Spleen (tissue), 7 donors: Measurements from ENCODE around the gene SLC39A11.

Experiments
- POLR2A ChIP-seq, 3 donors: fragments of 450-650 bp; IDR thresholded peaks; one replicate each; pipeline ENCODE4 v1.5.1; 2017; ENCODE audit warnings: antibody characterized with exemption in 3 of 3, mild to moderate bottlenecking in 1 of 3
- TF ChIP-seq, protein P1 (sequence below), 11 experiments: fragments of 200-600 bp in 7 of 11; fragments of 450-650 bp in 4 of 11; sonication (generic) in 4 of 11; IDR thresholded peaks in 8 of 11; conservative IDR thresholded peaks in 3 of 11; 1 replicate in 7 of 11; 2 replicates in 4 of 11; pipeline versions ENCODE4 v1.4.0 to v1.8.0; 2016 to 2021; ENCODE audit warnings: antibody characterized with exemption in 11 of 11, inconsistent platforms in 4 of 11, mild to moderate bottlenecking in 1 of 11
- donor health status: DM: no; HTN: no; CAD: no; lungs with moderate emphysema.
- donor health status: DM: no; HTN: no; CAD: no.
- donor health status: DM: no; HTN: no; CAD: no.

- TF ChIP-seq, protein P1, sequence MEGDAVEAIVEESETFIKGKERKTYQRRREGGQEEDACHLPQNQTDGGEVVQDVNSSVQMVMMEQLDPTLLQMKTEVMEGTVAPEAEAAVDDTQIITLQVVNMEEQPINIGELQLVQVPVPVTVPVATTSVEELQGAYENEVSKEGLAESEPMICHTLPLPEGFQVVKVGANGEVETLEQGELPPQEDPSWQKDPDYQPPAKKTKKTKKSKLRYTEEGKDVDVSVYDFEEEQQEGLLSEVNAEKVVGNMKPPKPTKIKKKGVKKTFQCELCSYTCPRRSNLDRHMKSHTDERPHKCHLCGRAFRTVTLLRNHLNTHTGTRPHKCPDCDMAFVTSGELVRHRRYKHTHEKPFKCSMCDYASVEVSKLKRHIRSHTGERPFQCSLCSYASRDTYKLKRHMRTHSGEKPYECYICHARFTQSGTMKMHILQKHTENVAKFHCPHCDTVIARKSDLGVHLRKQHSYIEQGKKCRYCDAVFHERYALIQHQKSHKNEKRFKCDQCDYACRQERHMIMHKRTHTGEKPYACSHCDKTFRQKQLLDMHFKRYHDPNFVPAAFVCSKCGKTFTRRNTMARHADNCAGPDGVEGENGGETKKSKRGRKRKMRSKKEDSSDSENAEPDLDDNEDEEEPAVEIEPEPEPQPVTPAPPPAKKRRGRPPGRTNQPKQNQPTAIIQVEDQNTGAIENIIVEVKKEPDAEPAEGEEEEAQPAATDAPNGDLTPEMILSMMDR (IDR thresholded peaks at IDR 0.05 in 8 of 11, conservative IDR thresholded peaks at IDR 0.05 in 3 of 11): no peak
- no peak for TF ChIP-seq POLR2A (IDR thresholded peaks at IDR 0.05)
Measured at GRCh38 chr17:72975509-72975908, 117.0 kb downstream of the SLC39A11 start.
